ENCODE measurements around the gene AREL1. TPM values are rescaled to one million over a fixed set of nuclear protein-coding genes. Genes with fewer than 3 reads are reported as not detected.

Gene AREL1
- total and polyA plus RNA-seq, 7 donors = 4.8 to 20.2 (median 12.5) TPM

DNA sequence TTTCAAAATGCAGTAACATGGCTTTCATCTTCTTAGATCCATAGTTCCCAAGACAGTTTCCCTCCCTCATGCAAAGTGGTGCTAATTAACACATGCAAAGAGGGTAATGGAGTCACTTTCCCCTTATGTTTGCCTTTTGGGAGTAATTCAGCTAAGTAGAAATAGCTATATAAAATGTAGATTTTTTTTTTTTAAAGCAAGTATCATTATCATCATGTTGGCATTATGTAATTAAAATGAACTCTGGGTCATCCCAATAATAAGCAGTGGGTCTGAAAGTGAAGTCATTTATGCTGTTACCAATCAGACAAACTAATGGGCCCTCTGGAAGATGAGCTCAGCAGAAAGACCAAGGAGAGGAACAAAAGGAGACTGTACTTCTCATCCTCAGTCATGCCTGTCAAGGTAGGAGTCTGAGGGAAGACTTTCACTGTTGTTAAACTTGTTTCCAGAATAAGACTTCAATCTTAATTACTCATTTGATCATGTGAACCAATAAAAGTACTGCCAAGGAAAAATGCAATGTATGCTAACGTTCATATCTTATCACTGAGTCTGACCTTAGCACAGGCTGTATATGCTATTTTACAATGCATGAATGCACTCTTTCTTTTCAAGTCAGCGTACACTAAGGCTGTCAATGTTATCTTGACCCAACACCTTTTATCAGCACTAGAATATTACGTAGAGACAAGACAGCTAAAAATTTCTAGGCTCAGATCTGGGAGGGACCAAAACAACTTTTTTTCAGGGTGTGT, 26.8 kb downstream of the AREL1 start:
- H3K4me3 ChIP-seq = no peak overlapping the region
- WGBS, 2 donors = 19 to 70% methylated on average over 3 of the region's 3 CpGs
- no peaks in the 10 kb centered on the region for H3K9me3 ChIP-seq
- H3K27me3 ChIP-seq = no peaks in the 10 kb centered on the region
- no peak for TF ChIP-seq EP300 (IDR thresholded peaks at IDR 0.05)
- TF ChIP-seq CTCF (IDR thresholded peaks at IDR 0.05) = no peak
- TF ChIP-seq POLR2AphosphoS5 (IDR thresholded peaks at IDR 0.05) = no peak
- no peak for TF ChIP-seq POLR2A (IDR thresholded peaks at IDR 0.05)
- intact Hi-C loops (cut with DNase I) = no loop called here
- no peak overlapping the region for H3K27ac ChIP-seq
- peaks cover 0 to 88% (median 26%) of the 10 kb centered on the region in 4 donors for H3K36me3 ChIP-seq
- DNase-seq = no peak
- no peaks in the 10 kb centered on the region for H3K4me1 ChIP-seq

DNA sequence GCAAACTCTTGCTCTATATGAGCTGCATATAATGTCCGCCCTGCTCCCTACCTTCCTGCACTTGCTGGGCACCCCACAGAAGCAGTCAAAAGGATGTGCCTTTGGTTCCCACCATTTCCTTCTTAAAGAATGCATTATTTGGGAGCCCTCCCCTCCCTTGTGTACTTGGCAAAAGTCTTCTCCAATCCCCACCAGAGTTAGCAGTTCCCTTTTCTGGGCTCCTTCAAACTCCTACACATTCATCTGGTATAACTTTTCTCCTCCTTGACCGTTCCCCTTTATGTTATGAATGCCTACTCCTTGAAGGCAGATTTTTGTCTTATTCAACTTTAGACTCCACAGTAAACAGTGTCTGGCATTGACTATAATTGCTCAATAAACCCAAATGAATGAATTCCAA, 27.8 kb downstream of the AREL1 start:
- no peaks in the 10 kb centered on the region for H3K27me3 ChIP-seq
- DNase-seq = no peak
- H3K4me1 ChIP-seq = no peaks in the 10 kb centered on the region
- no peak overlapping the region for H3K4me3 ChIP-seq
- intact Hi-C loops (cut with DNase I) = no loop called here
- H3K9me3 ChIP-seq = no peaks in the 10 kb centered on the region
- H3K36me3 ChIP-seq = peaks cover 0 to 82% (median 26%) of the 10 kb centered on the region in 4 donors
- 82 to 90% methylated on average over 2 of the region's 2 CpGs for WGBS, 2 donors
- no peak overlapping the region for H3K27ac ChIP-seq
- no peak for TF ChIP-seq CTCF (IDR thresholded peaks at IDR 0.05)
- TF ChIP-seq EP300 (IDR thresholded peaks at IDR 0.05) = no peak
- TF ChIP-seq POLR2A (IDR thresholded peaks at IDR 0.05) = no peak
- no peak for TF ChIP-seq POLR2AphosphoS5 (IDR thresholded peaks at IDR 0.05)

- no peak for TF ChIP-seq EP300 (IDR thresholded peaks at IDR 0.05)
- Histone ChIP-seq H3K9me3 (no peaks in the 10 kb centered on the region), H3K4me3 (no peak overlapping the region), H3K36me3 (peaks cover 0 to 75% (median 26%) of the 10 kb centered on the region in 4 donors), H3K4me1 (no peaks in the 10 kb centered on the region), H3K27me3 (no peaks in the 10 kb centered on the region), H3K27ac (no peak overlapping the region)
- intact Hi-C loops (cut with DNase I) = no loop called here
- WGBS, 2 donors = 58 to 92% methylated on average over 12 of the region's 12 CpGs
- no peak for DNase-seq
Measured at GRCh38 chr14:74684434-74684833, 28.4 kb downstream of the AREL1 start.

DNA sequence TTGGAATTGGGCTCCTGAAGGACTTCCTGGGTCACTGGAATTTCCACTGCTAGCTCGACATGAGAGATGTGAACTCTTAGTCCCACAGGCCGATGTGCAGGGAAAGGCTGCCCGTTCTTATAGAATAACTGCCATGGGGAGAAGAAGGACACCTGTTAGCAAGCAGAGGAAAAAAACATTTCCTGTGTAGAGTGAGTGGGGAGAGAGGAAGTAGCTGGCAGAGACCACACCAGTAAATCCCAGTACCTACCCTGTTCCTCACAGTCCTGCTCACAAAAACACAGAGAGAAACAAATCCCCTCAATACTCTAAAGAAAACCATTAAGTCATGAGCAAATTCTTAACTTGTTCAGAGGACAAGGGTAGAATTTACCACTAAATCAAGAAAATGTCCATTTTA, 29.5 kb downstream of the AREL1 start:
- no peaks in the 10 kb centered on the region for H3K27me3 ChIP-seq
- TF ChIP-seq CTCF (IDR thresholded peaks at IDR 0.05) (no peak), EP300 (IDR thresholded peaks at IDR 0.05) (no peak), POLR2AphosphoS5 (IDR thresholded peaks at IDR 0.05) (no peak), POLR2A (IDR thresholded peaks at IDR 0.05) (no peak)
- H3K9me3 ChIP-seq = no peaks in the 10 kb centered on the region
- no peak overlapping the region for H3K4me3 ChIP-seq
- no peak for DNase-seq
- no peaks in the 10 kb centered on the region for H3K4me1 ChIP-seq
- intact Hi-C loops (cut with DNase I) = no loop called here
- WGBS, 2 donors = 42 to 76% methylated on average over 3 of the region's 3 CpGs
- no peak overlapping the region for H3K27ac ChIP-seq
- peaks cover 0 to 69% (median 25%) of the 10 kb centered on the region in 4 donors for H3K36me3 ChIP-seq

DNA sequence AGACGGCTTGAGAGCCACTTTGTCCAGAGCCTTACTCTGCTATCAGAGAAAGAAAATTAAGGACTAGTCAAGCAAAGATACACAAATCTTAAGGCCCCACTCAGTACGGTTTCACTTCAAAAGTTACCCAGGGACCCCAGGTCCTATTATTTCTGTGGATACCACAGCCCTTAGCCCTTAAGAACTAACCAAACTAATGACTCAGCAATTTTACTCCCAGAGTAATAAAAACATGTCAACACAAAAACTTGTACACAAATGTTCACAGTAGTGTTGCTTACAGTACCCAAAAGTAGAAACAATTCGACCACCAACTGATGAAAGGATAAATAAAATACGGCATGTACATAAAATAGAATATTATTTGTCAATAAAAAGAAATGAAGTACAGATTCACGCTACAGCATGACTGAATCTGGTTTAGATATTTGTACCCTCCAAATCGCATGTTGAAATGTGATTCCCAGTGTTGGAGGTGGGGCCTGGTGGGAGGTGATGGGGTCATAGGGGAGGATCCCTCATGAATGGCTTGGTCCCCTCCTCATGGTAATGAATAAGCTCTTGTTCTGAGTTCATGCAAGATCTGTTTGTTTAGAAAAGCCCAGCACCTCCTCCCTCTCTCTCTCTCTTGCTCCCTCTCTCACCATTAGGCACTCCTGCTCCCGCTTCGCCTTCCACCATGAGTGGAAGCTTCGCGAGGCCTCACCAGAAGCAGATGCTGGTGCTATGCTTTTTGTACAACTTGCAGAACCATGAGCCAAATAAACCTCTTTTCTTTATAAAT, 30.5 kb downstream of the AREL1 start:
- peaks cover 0 to 65% (median 24%) of the 10 kb centered on the region in 4 donors for H3K36me3 ChIP-seq
- TF ChIP-seq CTCF (IDR thresholded peaks at IDR 0.05) = no peak
- no peak for TF ChIP-seq POLR2AphosphoS5 (IDR thresholded peaks at IDR 0.05)
- TF ChIP-seq POLR2A (IDR thresholded peaks at IDR 0.05) = no peak
- no peak for TF ChIP-seq EP300 (IDR thresholded peaks at IDR 0.05)
- WGBS, 2 donors = 94 to 95% methylated on average over 10 of the region's 10 CpGs
- no peak overlapping the region for H3K27ac ChIP-seq
- no peaks in the 10 kb centered on the region for H3K4me1 ChIP-seq
- no peak for DNase-seq
- H3K4me3 ChIP-seq = no peak overlapping the region
- intact Hi-C loops (cut with DNase I) = no loop called here
- no peaks in the 10 kb centered on the region for H3K27me3 ChIP-seq
- H3K9me3 ChIP-seq = no peaks in the 10 kb centered on the region

Data from sigmoid colon (tissue), 7 donors.